HG03442 (cell line): ENCODE data around the gene JAG2.

Experiments
- ATAC-seq: cut with Tn5 transposase; IDR thresholded peaks from one replicate; pipeline ENCODE4 v1.9.1; 2021; ENCODE audit warnings: mild to moderate bottlenecking, moderate library complexity; ENCODE audit not compliant: unreplicated experiment

JAG2 gene

GRCh38 chr14:105141486-105142281 lies 26.9 kb downstream of the JAG2 start:
- ATAC-seq, result no peak

GRCh38 chr14:105141026-105141425 lies 27.6 kb downstream of the JAG2 start:
- no peak for ATAC-seq

- no peak for ATAC-seq
Observed at GRCh38 chr14:105140581-105140980, 28.0 kb downstream of the JAG2 start.

GRCh38 chr14:105139831-105140239 lies 28.7 kb downstream of the JAG2 start:
- ATAC-seq, result no peak

GRCh38 chr14:105139212-105139825 lies 29.3 kb downstream of the JAG2 start:
- no peak for ATAC-seq

GRCh38 chr14:105138551-105139111 lies 29.9 kb downstream of the JAG2 start:
- no peak for ATAC-seq

GRCh38 chr14:105138021-105138541 lies 30.5 kb downstream of the JAG2 start:
- no peak for ATAC-seq

GRCh38 chr14:105137481-105138020 lies 31.0 kb downstream of the JAG2 start:
- ATAC-seq, result no peak

- no peak for ATAC-seq
Observed at GRCh38 chr14:105136401-105137322, 31.9 kb downstream of the JAG2 start.

GRCh38 chr14:105135700-105136395 lies 32.7 kb downstream of the JAG2 start:
- no peak for ATAC-seq

GRCh38 chr14:105132921-105133654 lies 35.5 kb downstream of the JAG2 start:
- ATAC-seq, result no peak

GRCh38 chr14:105131241-105131640 lies 37.3 kb downstream of the JAG2 start:
- no peak for ATAC-seq

- no peak for ATAC-seq
Observed at GRCh38 chr14:105128059-105128458, 40.5 kb downstream of the JAG2 start.

GRCh38 chr14:105126981-105127329 lies 41.6 kb downstream of the JAG2 start:
- ATAC-seq, result no peak

- ATAC-seq, result no peak
Observed at GRCh38 chr14:105126126-105126980, 42.2 kb downstream of the JAG2 start.

GRCh38 chr14:105124823-105125222 lies 43.8 kb downstream of the JAG2 start:
- ATAC-seq, result no peak

- ATAC-seq, result no peak
Observed at GRCh38 chr14:105123981-105124765, 44.4 kb downstream of the JAG2 start.
